BJ (cell line): Measurements from ENCODE around the gene SLC36A3. TPM values are rescaled to one million over a fixed set of nuclear protein-coding genes. Genes with fewer than 3 reads are reported as not detected.

Experiments
- CTCF ChIA-PET: fragments of 350-600 bp; formaldehyde crosslinking; extraction: SDS; loops from one replicate; lab custom pipeline; 2021; ENCODE audit warnings: antibody characterized with exemption, inconsistent platforms; lab: Yijun Ruan, JAX
- POLR2A ChIA-PET: fragments of 300-600 bp; sonication (Branson Sonifier 250); formaldehyde crosslinking; extraction: SDS; loops from one replicate; lab custom pipeline; 2021; ENCODE audit warnings: antibody characterized with exemption; lab: Charles Lee
- DNase-seq: peaks from one replicate; pipeline ENCODE4 v3.0.0-alpha.2; 2011; ENCODE audit warnings: low read depth
- H3K27me3 ChIP-seq: 2 replicates; pipeline ENCODE4 v1.6.0; 2011; ENCODE audit warnings: low read length; ENCODE audit not compliant: control insufficient read depth, insufficient read depth
- H3K36me3 ChIP-seq: 2 replicates; pipeline ENCODE4 v1.5.1; 2011; ENCODE audit warnings: low read length; ENCODE audit not compliant: control insufficient read depth, insufficient read depth
- H3K4me3 ChIP-seq: 2 replicates; pipeline ENCODE4 v1.5.1; 2011; ENCODE audit warnings: low read depth, mild to moderate bottlenecking, control low read depth, low read length
- polyA plus RNA-seq: library from polyadenylated mRNA; depleted of rRNA; stranded (reverse); fragments of >200 nt; gene quantifications from 2 replicates; pipeline ENCODE4 v1.2.3, GENCODE V29; 2011
- TF ChIP-seq, protein P1 (sequence below): IDR thresholded peaks from 2 replicates; pipeline ENCODE4 v1.5.1; 2011; ENCODE audit warnings: low read depth, mild to moderate bottlenecking, control low read depth, inconsistent platforms, low read length, moderate library complexity; ENCODE audit not compliant: insufficient read depth

The SLC36A3 gene
- polyA plus RNA-seq, 1 experiment: not detected

DNA sequence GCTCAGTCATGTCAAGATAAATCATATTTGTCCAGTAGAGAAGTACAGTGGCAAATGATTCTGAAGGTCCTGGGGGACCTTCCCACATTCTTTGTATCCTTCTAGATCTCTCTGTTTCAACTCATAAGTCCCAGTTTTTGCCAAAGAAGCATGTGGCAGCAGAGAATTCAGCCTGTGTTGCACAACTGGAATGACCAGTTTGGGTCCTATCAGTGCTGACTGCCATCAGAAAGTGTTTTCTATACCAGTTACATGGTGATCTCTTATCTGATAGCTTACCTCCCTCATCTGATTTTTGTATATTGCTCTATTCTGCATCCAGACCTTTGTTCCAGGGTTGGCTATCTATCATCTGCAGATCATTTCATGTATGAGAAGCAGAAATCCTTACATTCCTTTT is 28.9 kb downstream of the SLC36A3 start:
- POLR2A ChIA-PET: no interaction called here
- TF ChIP-seq, protein P1, sequence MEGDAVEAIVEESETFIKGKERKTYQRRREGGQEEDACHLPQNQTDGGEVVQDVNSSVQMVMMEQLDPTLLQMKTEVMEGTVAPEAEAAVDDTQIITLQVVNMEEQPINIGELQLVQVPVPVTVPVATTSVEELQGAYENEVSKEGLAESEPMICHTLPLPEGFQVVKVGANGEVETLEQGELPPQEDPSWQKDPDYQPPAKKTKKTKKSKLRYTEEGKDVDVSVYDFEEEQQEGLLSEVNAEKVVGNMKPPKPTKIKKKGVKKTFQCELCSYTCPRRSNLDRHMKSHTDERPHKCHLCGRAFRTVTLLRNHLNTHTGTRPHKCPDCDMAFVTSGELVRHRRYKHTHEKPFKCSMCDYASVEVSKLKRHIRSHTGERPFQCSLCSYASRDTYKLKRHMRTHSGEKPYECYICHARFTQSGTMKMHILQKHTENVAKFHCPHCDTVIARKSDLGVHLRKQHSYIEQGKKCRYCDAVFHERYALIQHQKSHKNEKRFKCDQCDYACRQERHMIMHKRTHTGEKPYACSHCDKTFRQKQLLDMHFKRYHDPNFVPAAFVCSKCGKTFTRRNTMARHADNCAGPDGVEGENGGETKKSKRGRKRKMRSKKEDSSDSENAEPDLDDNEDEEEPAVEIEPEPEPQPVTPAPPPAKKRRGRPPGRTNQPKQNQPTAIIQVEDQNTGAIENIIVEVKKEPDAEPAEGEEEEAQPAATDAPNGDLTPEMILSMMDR: no peak
- Histone ChIP-seq H3K4me3 (no peak overlapping the region), H3K27me3 (no peaks in the 10 kb centered on the region), H3K36me3 (no peaks in the 10 kb centered on the region)
- CTCF ChIA-PET: interaction anchor here (0.6 to 1.5 kb wide), 2 partner anchors 221 to 377 kb away, joined by 3 read pairs; no protein-coding TSS in a partner anchor
- no peak for DNase-seq

DNA sequence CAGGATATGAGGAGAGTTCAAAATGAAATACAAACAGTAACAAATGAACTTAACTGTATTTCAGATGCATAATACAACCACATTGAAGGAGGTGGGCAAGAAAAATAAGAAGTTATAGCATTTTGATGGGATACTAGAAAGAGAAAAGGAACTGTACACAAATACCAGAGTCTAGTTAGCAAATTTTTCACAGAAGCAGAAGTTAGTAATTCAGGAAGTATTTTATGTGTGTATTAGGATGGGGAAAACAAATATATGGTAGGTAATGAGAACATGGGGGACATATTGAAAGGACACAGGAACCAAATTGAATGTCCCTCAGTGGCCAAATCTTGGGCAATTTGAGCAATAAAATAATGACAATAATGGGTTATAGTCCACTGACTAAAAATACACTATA is 32.2 kb downstream of the SLC36A3 start:
- ChIA-PET POLR2A (no interaction called here), CTCF (no interaction called here)
- H3K27me3 ChIP-seq: no peaks in the 10 kb centered on the region
- H3K36me3 ChIP-seq: no peaks in the 10 kb centered on the region; the same call in 1 of the 2 replicates
- no peak overlapping the region for H3K4me3 ChIP-seq
- no peak for DNase-seq
- TF ChIP-seq, protein P1: no peak

DNA sequence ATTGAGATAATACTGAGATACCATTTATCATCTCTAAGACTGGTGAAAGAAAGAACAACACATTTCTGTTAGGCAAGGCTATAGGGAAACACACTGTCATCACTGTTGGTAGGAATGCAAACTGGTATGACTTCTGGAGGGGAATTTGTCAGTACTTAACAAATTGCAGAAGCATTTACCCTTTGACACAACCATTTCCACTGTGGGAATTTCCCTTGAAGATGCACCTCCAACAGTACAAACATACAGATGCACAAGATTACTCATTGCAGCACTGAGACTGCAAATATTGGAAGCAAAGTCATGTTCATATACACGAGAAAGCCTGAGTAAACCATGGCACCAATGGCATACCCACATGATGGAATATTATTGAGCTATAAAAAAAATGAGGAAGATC is 33.0 kb downstream of the SLC36A3 start:
- Histone ChIP-seq H3K27me3 (no peaks in the 10 kb centered on the region), H3K36me3 (no peaks in the 10 kb centered on the region; the same call in 1 of the 2 replicates), H3K4me3 (no peak overlapping the region)
- TF ChIP-seq, protein P1: no peak
- CTCF ChIA-PET: no interaction called here
- peak; percentile 16 for DNase-seq
- POLR2A ChIA-PET: no interaction called here

DNA sequence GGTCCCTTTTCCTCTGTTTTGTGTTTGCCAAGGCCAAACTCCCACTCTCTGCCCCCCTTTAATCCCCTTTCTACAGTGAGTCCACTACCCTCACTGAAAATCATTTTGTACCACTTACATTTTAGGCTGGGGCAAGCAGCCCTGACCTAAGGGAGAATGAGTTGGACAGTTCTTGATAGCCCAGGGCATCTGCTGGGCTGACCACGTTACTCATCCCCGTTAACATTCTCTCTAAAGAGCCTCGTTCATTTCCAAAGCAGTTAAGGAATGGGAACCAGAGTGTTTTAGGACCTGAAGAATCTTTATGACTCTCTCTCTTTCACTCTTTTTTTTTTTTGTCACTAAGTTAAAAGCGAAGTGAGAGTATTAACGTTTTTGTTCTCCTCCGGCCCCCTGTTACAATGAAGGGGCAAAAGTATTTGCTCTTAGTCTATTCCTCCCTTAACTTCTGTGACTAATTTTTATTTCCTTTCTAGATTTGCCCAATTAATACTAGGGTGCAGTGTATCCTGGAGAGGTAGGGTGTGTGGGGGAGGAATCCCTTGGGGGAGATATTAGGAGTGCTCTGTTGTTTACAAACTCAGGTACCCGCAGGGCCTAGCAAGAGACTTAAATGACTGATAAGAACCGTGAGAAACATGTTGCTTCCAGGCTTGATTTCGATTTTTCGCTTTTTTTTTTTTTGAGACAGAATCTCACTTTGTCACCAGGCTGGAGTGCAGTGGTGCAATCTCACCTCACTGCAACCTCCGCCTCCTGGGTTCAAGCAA is 35.9 kb downstream of the SLC36A3 start:
- TF ChIP-seq, protein P1: no peak
- CTCF ChIA-PET: no interaction called here
- H3K36me3 ChIP-seq: no peaks in the 10 kb centered on the region; the same call in 1 of the 2 replicates
- H3K4me3 ChIP-seq: no peak overlapping the region
- no peaks in the 10 kb centered on the region for H3K27me3 ChIP-seq
- peak; percentile 41 for DNase-seq
- POLR2A ChIA-PET: no interaction called here

DNA sequence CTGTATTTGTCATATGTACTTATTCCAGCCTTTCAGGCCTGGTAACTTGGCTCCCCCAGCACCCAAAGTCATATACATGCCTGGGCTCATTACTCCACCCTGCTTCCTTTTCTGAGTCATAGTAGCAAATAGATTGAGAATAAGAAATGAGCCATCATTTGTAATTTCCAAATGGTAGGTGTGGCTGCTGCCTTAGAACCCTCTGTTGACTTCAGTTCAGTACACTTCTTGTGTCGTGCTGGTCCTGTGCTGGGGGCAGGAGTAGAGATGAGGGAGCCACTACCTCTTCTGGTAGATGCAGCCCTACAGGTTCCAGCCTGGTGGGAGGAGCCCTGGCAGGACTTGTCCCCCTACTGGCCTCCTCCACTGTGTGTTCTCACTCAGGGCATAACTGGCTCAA is 39.5 kb downstream of the SLC36A3 start:
- ChIA-PET POLR2A (no interaction called here), CTCF (interaction anchor here (0.6 to 1.3 kb wide), 2 partner anchors 14 to 1729 kb away, joined by 3 to 4 read pairs; no protein-coding TSS in a partner anchor)
- Histone ChIP-seq H3K27me3 (no peaks in the 10 kb centered on the region), H3K36me3 (no peaks in the 10 kb centered on the region; the same call in 1 of the 2 replicates), H3K4me3 (no peak overlapping the region)
- DNase-seq: no peak
- TF ChIP-seq, protein P1: no peak
